Smooth muscle cell of the umbilical artery (primary cell): ENCODE data around the gene CDC42BPB. TPM values are rescaled to one million over a fixed set of nuclear protein-coding genes. Genes with fewer than 3 reads are reported as not detected.

Source experiments
- total RNA-seq: library from RNA; depleted of rRNA; stranded (reverse); fragments of >200 nt; gene quantifications from 2 replicates; pipeline ENCODE4 v1.2.3, GENCODE V29; 2014

CDC42BPB gene
- total RNA-seq: 105 and 175 TPM in 2 replicates

GRCh38 chr14:103057372-103058163, at the start of gene CDC42BPB:
Gene CDC42BPB, minus strand, starts transcription at chr14:103057549. Its CDS starts 376 bp downstream, at chr14:103057173.

DNA sequence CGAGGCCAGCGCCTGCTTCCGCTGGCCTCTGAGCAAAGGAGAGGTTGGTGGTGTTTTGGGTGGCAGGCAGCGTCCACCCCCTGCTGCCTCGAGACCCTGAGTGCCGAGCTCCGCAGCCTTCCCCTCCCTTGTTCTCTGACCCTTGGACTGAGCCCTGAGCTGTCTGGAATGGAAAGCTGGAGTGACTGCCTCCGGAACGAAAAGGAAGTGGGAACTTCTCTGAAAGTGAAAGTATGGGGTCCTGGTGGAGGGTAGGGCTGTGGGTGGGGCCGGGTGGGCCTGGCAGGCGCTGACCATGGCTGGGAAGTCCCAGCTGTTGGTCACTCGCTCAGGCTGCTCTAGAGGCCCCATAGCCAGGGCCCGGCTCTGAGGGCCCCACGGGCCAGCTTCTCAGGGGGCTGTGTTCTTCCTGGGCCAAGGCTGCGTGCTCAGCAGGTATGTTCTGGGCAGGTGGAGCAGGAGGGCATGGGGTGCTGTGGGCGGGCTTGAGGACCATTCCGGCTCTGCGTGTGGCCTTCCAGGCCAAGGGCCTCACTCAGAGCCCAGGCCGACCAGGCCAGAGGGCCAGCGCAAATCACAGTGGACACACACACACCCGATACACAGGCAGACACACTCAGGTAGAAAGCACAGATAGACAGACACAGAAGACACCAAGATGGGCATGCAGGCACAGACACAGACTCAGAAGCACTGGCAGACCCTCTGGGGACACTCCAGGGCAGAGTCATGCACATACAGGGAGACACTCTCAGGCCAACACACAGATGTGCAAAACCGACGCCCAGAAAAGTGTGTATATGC, 37.3 kb upstream of the CDC42BPB start, which contains the start of gene EXOC3L4:
Gene EXOC3L4, plus strand, starts transcription at position 320 of the 804 bp plus-strand sequence. CDS start 5,495 bp downstream, outside the sequence.

DNA sequence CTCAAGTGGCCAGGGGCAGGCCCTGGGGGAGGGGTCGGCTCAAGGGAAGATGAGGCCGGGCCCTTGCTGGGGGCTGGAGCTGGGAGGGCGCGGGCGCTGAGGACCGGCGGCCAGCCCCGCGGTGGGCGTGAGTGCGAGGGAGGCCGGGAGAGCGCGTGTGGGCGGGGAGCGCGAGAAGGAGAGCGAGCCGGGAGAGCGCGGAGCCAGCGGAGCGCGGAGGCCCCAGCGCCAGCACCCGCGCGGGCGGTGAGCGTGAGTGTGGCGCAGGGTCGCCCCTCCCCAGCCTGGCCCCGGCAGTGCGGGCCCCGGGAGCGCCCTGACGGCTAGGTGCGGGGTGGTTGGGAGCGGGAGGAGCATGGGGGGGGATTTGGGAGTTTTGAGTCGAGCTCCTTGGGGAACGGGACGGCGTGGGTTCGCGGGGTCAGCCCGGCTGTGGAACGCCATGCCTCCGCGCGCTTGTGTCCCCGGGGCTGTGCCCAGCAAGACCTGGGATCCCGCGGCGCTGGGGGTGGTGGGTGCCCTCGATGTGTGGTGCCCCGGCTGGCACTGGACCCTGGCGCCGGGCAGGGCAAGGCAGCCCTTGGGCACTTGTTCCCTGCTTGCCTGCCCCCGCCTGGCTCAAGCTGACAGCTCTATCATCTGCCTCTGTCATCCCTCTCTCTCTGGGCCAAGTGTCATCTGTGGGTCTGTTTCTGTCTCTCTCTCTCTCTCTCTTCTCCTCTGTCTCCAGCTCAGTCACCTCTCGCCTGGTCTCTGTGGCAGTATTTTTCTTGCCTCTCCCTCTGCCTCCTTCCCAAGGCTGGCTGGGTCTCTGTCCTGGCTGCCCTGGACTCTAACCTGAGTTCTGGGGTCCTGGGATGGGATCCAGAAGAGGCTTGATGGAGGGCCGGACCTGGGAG, 26.9 kb upstream of the CDC42BPB start, which contains the start of gene LBHD2:
Gene LBHD2, plus strand, starts transcription at position 190 of the 899 bp plus-strand sequence. CDS start 1,803 bp downstream, outside the sequence.

GRCh38 chr14:102922490-102923200, 134.7 kb downstream of the CDC42BPB start, which contains the start of gene AMN:
Gene AMN, plus strand, starts transcription at chr14:102922663. Its CDS starts 26 bp downstream, at chr14:102922689.

Other genes starting within 250 kb of the CDC42BPB start
- gene AMN, start 134.9 kb downstream of the CDC42BPB start, total RNA-seq: 0.14 and 0.30 TPM in 2 replicates
- gene LBHD2, start 26.7 kb upstream of the CDC42BPB start, total RNA-seq: not detected in 2 replicates
- gene EXOC3L4, start 37.2 kb upstream of the CDC42BPB start, total RNA-seq: 0.59 TPM in 1 of 2 replicates, not detected in the other
- gene TNFAIP2, start 65.9 kb upstream of the CDC42BPB start, total RNA-seq: 29.8 and 161 TPM in 2 replicates